ENCODE results near the gene TRPM1. TPM values are rescaled to one million over a fixed set of nuclear protein-coding genes. Genes with fewer than 3 reads are reported as not detected.

TRPM1 gene
- total and polyA plus RNA-seq, 5 donors from 2014 or later, result not detected

GRCh38 chr15:30956216-30957124, 145.1 kb downstream of the TRPM1 start:
- H3K36me3 ChIP-seq (ENCODE audit: control insufficient read depth, insufficient read depth, low read length), result peaks cover 86% of the 10 kb centered on the region

GRCh38 chr15:30954674-30955073, 146.9 kb downstream of the TRPM1 start:
- no peaks in the 10 kb centered on the region for H3K27me3 ChIP-seq (ENCODE audit: control insufficient read depth, insufficient read depth, low read length)
- ATAC-seq (ENCODE audit: low read depth in 2 of 2) (no peak), DNase-seq (no peak)
- no peak overlapping the region for H3K4me3 Mint-ChIP-seq
- H3K9me3 ChIP-seq (ENCODE audit: control insufficient read depth in 2 of 2, low read length in 2 of 2), result no peaks in the 10 kb centered on the region
- H3K27ac Mint-ChIP-seq, result peak overlapping the region in 2 of 3 donors; percentile 12 to 32
- no peak overlapping the region for H3K4me3 ChIP-seq (ENCODE audit: low read depth, low read length)
- H3K36me3 ChIP-seq (ENCODE audit: control insufficient read depth, insufficient read depth, low read length), result peaks cover 87% of the 10 kb centered on the region
- peaks cover 0 to 3% (median 0%) of the 10 kb centered on the region in 4 donors for H3K4me1 Mint-ChIP-seq
- no peaks in the 10 kb centered on the region for H3K27me3 Mint-ChIP-seq
- H3K9me3 Mint-ChIP-seq, result peaks cover 0 to 1% (median 0%) of the 10 kb centered on the region in 7 donors
- no peaks in the 10 kb centered on the region for H3K4me1 ChIP-seq (ENCODE audit: control insufficient read depth, insufficient read depth, low read length, poor library complexity, severe bottlenecking)
- H3K27ac ChIP-seq (ENCODE audit: insufficient read depth, low read length, poor library complexity, severe bottlenecking), result no peak overlapping the region
- peaks cover 69% of the 10 kb centered on the region for H3K36me3 Mint-ChIP-seq

More at GRCh38 chr15:30956216-30957124, 145.1 kb downstream of the TRPM1 start:
- peaks cover 62% of the 10 kb centered on the region for H3K36me3 Mint-ChIP-seq
- Histone ChIP-seq H3K27me3 (ENCODE audit: control insufficient read depth, insufficient read depth, low read length) (no peaks in the 10 kb centered on the region), H3K4me1 (ENCODE audit: control insufficient read depth, insufficient read depth, low read length, poor library complexity, severe bottlenecking) (no peaks in the 10 kb centered on the region), H3K9me3 (ENCODE audit: control insufficient read depth in 2 of 2, low read length in 2 of 2) (no peaks in the 10 kb centered on the region), H3K4me3 (ENCODE audit: low read depth, low read length) (no peak overlapping the region), H3K27ac (ENCODE audit: insufficient read depth, low read length, poor library complexity, severe bottlenecking) (no peak overlapping the region)
- ATAC-seq (ENCODE audit: low read depth in 2 of 2) (no peak), DNase-seq (no peak)
- no peak overlapping the region for H3K27ac Mint-ChIP-seq
- peaks cover 0 to 1% (median 0%) of the 10 kb centered on the region in 7 donors for H3K9me3 Mint-ChIP-seq
- H3K27me3 Mint-ChIP-seq, result no peaks in the 10 kb centered on the region
- H3K4me1 Mint-ChIP-seq, result peaks cover 0 to 10% (median 1%) of the 10 kb centered on the region in 4 donors
- H3K4me3 Mint-ChIP-seq, result no peak overlapping the region

- H3K4me3 ChIP-seq (ENCODE audit: low read depth, low read length), result no peak overlapping the region
- no peak overlapping the region for H3K27ac ChIP-seq (ENCODE audit: insufficient read depth, low read length, poor library complexity, severe bottlenecking)
- no peak overlapping the region for H3K4me3 Mint-ChIP-seq
- H3K27me3 ChIP-seq (ENCODE audit: control insufficient read depth, insufficient read depth, low read length), result no peaks in the 10 kb centered on the region
- H3K27ac Mint-ChIP-seq, result peak overlapping the region in 1 of 3 donors; percentile 9
- no peaks in the 10 kb centered on the region for H3K9me3 ChIP-seq (ENCODE audit: control insufficient read depth in 2 of 2, low read length in 2 of 2)
- H3K36me3 ChIP-seq (ENCODE audit: control insufficient read depth, insufficient read depth, low read length), result peaks cover 87% of the 10 kb centered on the region
- DNase-seq (peak in 1 of 3 donors; percentile 27), ATAC-seq (ENCODE audit: low read depth in 2 of 2) (no peak)
- H3K36me3 Mint-ChIP-seq, result peaks cover 72% of the 10 kb centered on the region
- peaks cover 0 to 1% (median 0%) of the 10 kb centered on the region in 7 donors for H3K9me3 Mint-ChIP-seq
- H3K4me1 ChIP-seq (ENCODE audit: control insufficient read depth, insufficient read depth, low read length, poor library complexity, severe bottlenecking), result no peaks in the 10 kb centered on the region
- peaks cover 0 to 3% (median 0%) of the 10 kb centered on the region in 4 donors for H3K4me1 Mint-ChIP-seq
- H3K27me3 Mint-ChIP-seq, result no peaks in the 10 kb centered on the region
These were observed 147.7 kb downstream of the TRPM1 start for GRCh38 chr15:30953731-30954378.

DNA sequence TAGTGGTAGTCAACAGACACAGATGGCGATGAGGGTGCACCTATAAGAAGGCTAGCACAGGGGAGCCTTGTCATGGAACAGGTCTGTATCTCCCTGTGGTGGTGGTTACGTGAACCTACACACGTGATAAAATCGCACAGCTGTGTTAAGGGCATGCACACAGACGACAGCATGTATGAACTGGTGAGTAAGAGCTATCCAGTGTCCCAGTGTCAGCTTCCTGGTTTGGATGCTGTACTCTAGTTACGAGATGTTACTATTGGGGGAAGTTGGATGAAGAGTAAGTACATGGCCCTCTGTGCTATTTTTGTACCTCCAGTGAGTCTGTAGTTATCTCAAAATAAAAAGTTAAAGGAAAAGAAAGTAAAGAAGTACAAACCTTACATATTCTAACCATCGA, 148.3 kb downstream of the TRPM1 start:
- Mint-ChIP-seq H3K4me3 (no peak overlapping the region), H3K4me1 (peaks cover 0 to 3% (median 0%) of the 10 kb centered on the region in 4 donors), H3K36me3 (peaks cover 72% of the 10 kb centered on the region), H3K27ac (peak overlapping the region in 1 of 3 donors; percentile 9), H3K9me3 (peaks cover 0 to 1% (median 0%) of the 10 kb centered on the region in 7 donors), H3K27me3 (no peaks in the 10 kb centered on the region)
- no peaks in the 10 kb centered on the region for H3K27me3 ChIP-seq (ENCODE audit: control insufficient read depth, insufficient read depth, low read length)
- DNase-seq, result no peak
- H3K36me3 ChIP-seq (ENCODE audit: control insufficient read depth, insufficient read depth, low read length), result peaks cover 87% of the 10 kb centered on the region
- no peaks in the 10 kb centered on the region for H3K4me1 ChIP-seq (ENCODE audit: control insufficient read depth, insufficient read depth, low read length, poor library complexity, severe bottlenecking)
- H3K27ac ChIP-seq (ENCODE audit: insufficient read depth, low read length, poor library complexity, severe bottlenecking), result no peak overlapping the region
- no peak overlapping the region for H3K4me3 ChIP-seq (ENCODE audit: low read depth, low read length)
- H3K9me3 ChIP-seq (ENCODE audit: control insufficient read depth in 2 of 2, low read length in 2 of 2), result no peaks in the 10 kb centered on the region
- ATAC-seq (ENCODE audit: low read depth in 2 of 2), result no peak

Other genes starting within 250 kb of the TRPM1 start
- 10.6 TPM for gene FAN1, start 197.8 kb downstream of the TRPM1 start, total RNA-seq
- gene FAN1, start 197.8 kb downstream of the TRPM1 start, polyA plus RNA-seq, result 1 to 10 TPM; 2.4 to 6.0 (median 4.1) TPM
- gene MTMR10, start 110.1 kb downstream of the TRPM1 start, total RNA-seq, result 36.5 TPM
- 1 to 10 TPM; 6.1 to 7.3 (median 6.6) TPM for gene MTMR10, start 110.1 kb downstream of the TRPM1 start, polyA plus RNA-seq
- 227 TPM for gene KLF13, start 225.1 kb upstream of the TRPM1 start, total RNA-seq
- gene KLF13, start 225.1 kb upstream of the TRPM1 start, polyA plus RNA-seq, result 10 to 100 TPM; 36.3 to 52.1 (median 47.7) TPM